DOHH2 (cell line): Measurements from ENCODE around the gene ST6GAL1.
"Not testable (repeated sequence)": the region's sequence is repeated elsewhere in the genome, so short reads cannot be mapped to it uniquely, and the experiment has no call there.

Experiments
- H3F3A ChIP-seq: fragments of 200-600 bp; sonication (generic), shearing (Covaris generic); 2 replicates; pipeline ENCODE4 v1.6.0; 2016; ENCODE audit warnings: antibody characterized with exemption, mild to moderate bottlenecking; ENCODE audit not compliant: control insufficient read depth, insufficient read depth
- H3K27ac ChIP-seq: fragments of 200-600 bp; sonication (generic); 2 replicates; pipeline ENCODE4 v1.5.1; 2014; ENCODE audit warnings: low read depth, mild to moderate bottlenecking, low read length, moderate library complexity
- H3K27me3 ChIP-seq: fragments of 200-600 bp; sonication (generic); 2 replicates; pipeline ENCODE4 v1.6.1; 2014; ENCODE audit warnings: mild to moderate bottlenecking, low read length, mixed read lengths; ENCODE audit not compliant: control insufficient read depth
- H3K36me3 ChIP-seq: fragments of 200-600 bp; sonication (generic); 2 replicates; pipeline ENCODE4 v1.6.1; 2014; ENCODE audit warnings: mild to moderate bottlenecking, low read length, moderate library complexity, mixed read lengths; ENCODE audit not compliant: control insufficient read depth
- H3K4me1 ChIP-seq: fragments of 200-600 bp; sonication (generic); 2 replicates; pipeline ENCODE4 v1.6.1; 2014; ENCODE audit warnings: mild to moderate bottlenecking, low read length, mixed read lengths; ENCODE audit not compliant: control insufficient read depth
- H3K4me2 ChIP-seq: fragments of 200-600 bp; sonication (generic); 2 replicates; pipeline ENCODE4 v1.6.0; 2014; ENCODE audit warnings: mild to moderate bottlenecking, low read length, moderate library complexity
- H3K4me3 ChIP-seq: fragments of 200-600 bp; sonication (generic); 2 replicates; pipeline ENCODE4 v1.5.1; 2014; ENCODE audit warnings: mild to moderate bottlenecking, low read length, mixed read lengths
- H3K79me2 ChIP-seq: fragments of 200-600 bp; sonication (generic); 2 replicates; pipeline ENCODE4 v1.6.1; 2014; ENCODE audit warnings: mild to moderate bottlenecking, low read length, mixed read lengths; ENCODE audit not compliant: control insufficient read depth
- H3K9me2 ChIP-seq: fragments of 200-600 bp; sonication (generic); replicated peaks from 2 replicates; pipeline ENCODE4 v1.6.1; 2014; ENCODE audit warnings: mild to moderate bottlenecking, low read length, mixed read lengths; ENCODE audit not compliant: control insufficient read depth
- H3K9me3 ChIP-seq: fragments of 200-600 bp; sonication (generic); 2 replicates; pipeline ENCODE4 v1.6.1; 2014; ENCODE audit warnings: antibody characterized with exemption, low read length, mixed read lengths; ENCODE audit not compliant: control insufficient read depth, insufficient read depth
- H4K20me1 ChIP-seq: fragments of 200-600 bp; sonication (generic); 2 replicates; pipeline ENCODE4 v1.6.0; 2014; ENCODE audit warnings: low read depth, mild to moderate bottlenecking, antibody characterized with exemption, low read length, moderate library complexity; ENCODE audit not compliant: control insufficient read depth, insufficient read depth
- CTCF ChIP-seq: fragments of 200-600 bp; sonication (generic); IDR thresholded peaks from one replicate; pipeline ENCODE4 v1.5.1; 2014; ENCODE audit warnings: antibody characterized with exemption, mild to moderate bottlenecking, low read depth, low read length; ENCODE audit not compliant: poor library complexity, severe bottlenecking
- EZH2phosphoT487 ChIP-seq: fragments of 200-600 bp; sonication (generic); IDR thresholded peaks from 2 replicates; pipeline ENCODE4 v1.6.1; 2017; ENCODE audit warnings: borderline replicate concordance, mild to moderate bottlenecking, antibody characterized with exemption, low read length, moderate library complexity, mixed read lengths

Gene ST6GAL1

DNA sequence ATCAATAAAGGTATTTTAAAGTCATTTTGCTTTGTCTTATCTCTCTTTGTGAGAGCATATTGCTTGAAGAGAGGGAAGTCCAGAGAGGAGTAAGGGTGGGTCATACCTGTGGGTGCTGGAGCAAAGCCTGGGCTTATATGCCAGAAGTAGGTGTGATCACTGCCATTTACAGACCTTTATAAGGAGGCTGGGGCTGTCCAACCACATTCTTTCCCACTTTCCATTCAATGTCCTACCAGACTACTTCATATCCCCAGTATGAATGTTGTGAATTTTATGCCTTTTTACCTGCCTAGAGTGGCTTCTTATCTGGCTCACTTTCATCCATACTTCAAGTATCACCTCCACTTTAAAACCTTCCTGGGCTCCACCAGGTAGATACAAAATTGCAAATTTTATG, 39.4 kb upstream of the ST6GAL1 start:
- TF ChIP-seq EZH2phosphoT487, result no peak
- TF ChIP-seq CTCF, result no peak

GRCh38 chr3:186893071-186893470, 37.3 kb upstream of the ST6GAL1 start:
- H3K4me2 ChIP-seq, H3K27ac ChIP-seq, H3K4me3 ChIP-seq, H3K4me1 ChIP-seq, H3K79me2 ChIP-seq, H3K36me3 ChIP-seq, H3K9me3 ChIP-seq, H3K9me2 ChIP-seq, H4K20me1 ChIP-seq, H3F3A ChIP-seq: not testable (repeated sequence)
- H3K27me3 ChIP-seq, result peaks cover 15% of the 10 kb centered on the region

More for the DNA sequence above, 39.4 kb upstream of the ST6GAL1 start:
- no peak overlapping the region for H3K27ac ChIP-seq
- no peaks in the 10 kb centered on the region for H3K4me1 ChIP-seq
- no peaks in the 10 kb centered on the region for H3K9me3 ChIP-seq
- H3K9me2 ChIP-seq, result no peaks in the 10 kb centered on the region
- no peaks in the 10 kb centered on the region for H3F3A ChIP-seq
- no peak overlapping the region for H3K4me3 ChIP-seq
- H3K27me3 ChIP-seq, result peaks cover 19% of the 10 kb centered on the region
- H3K36me3 ChIP-seq, result no peaks in the 10 kb centered on the region
- no peaks in the 10 kb centered on the region for H3K79me2 ChIP-seq
- H4K20me1 ChIP-seq, result no peaks in the 10 kb centered on the region
- H3K4me2 ChIP-seq, result no peak overlapping the region

GRCh38 chr3:186895406-186895805, 34.9 kb upstream of the ST6GAL1 start:
- H4K20me1 ChIP-seq, result no peaks in the 10 kb centered on the region
- TF ChIP-seq EZH2phosphoT487, result no peak
- TF ChIP-seq CTCF, result no peak
- H3K4me1 ChIP-seq, result no peaks in the 10 kb centered on the region
- H3K27ac ChIP-seq, result no peak overlapping the region
- H3F3A ChIP-seq, result no peaks in the 10 kb centered on the region
- H3K9me3 ChIP-seq, result no peaks in the 10 kb centered on the region
- H3K4me3 ChIP-seq, result no peak overlapping the region
- peaks cover 5% of the 10 kb centered on the region for H3K27me3 ChIP-seq
- no peaks in the 10 kb centered on the region for H3K9me2 ChIP-seq
- no peak overlapping the region for H3K4me2 ChIP-seq
- no peaks in the 10 kb centered on the region for H3K79me2 ChIP-seq
- H3K36me3 ChIP-seq, result no peaks in the 10 kb centered on the region

GRCh38 chr3:186896006-186896405, 34.3 kb upstream of the ST6GAL1 start:
- Histone ChIP-seq H3K4me3 (no peak overlapping the region), H3K9me3 (no peaks in the 10 kb centered on the region), H3K27me3 (peaks cover 2% of the 10 kb centered on the region), H3K27ac (no peak overlapping the region), H3K36me3 (no peaks in the 10 kb centered on the region), H3K4me1 (no peaks in the 10 kb centered on the region), H3F3A (no peaks in the 10 kb centered on the region), H4K20me1 (no peaks in the 10 kb centered on the region), H3K79me2 (no peaks in the 10 kb centered on the region), H3K4me2 (no peak overlapping the region), H3K9me2 (no peaks in the 10 kb centered on the region)
- TF ChIP-seq CTCF, result no peak
- TF ChIP-seq EZH2phosphoT487, result no peak
